ENCODE results near the gene DEFB125.

The DEFB125 gene

DNA sequence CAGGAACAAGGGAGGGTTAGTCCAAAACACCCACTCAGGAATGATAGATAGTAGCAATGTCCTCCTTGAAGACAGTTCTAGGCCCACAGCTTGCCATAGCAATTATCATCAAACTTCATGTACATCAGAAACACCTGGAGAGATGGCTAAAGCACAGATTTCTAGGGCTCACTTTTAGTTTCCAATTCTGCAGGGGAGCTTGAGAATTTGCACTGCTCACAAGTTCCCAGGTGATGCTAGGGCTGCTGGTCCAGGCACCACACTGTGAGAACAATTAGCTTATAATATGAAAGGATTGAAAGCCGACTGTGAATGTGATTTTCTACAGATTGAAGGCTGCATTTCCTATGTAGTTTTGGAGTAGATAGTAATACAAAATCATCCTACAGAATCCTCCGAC is 58.4 kb downstream of the DEFB125 start:
- no peak for DNase-seq (ENCODE audit: low spot score)
- in situ Hi-C loops (cut with MboI; ENCODE audit: low pct_unique_long_range_greater_than_20kb, low sequenced_read_pairs, unreplicated experiment): no loop called here
- TF ChIP-seq, protein P1, sequence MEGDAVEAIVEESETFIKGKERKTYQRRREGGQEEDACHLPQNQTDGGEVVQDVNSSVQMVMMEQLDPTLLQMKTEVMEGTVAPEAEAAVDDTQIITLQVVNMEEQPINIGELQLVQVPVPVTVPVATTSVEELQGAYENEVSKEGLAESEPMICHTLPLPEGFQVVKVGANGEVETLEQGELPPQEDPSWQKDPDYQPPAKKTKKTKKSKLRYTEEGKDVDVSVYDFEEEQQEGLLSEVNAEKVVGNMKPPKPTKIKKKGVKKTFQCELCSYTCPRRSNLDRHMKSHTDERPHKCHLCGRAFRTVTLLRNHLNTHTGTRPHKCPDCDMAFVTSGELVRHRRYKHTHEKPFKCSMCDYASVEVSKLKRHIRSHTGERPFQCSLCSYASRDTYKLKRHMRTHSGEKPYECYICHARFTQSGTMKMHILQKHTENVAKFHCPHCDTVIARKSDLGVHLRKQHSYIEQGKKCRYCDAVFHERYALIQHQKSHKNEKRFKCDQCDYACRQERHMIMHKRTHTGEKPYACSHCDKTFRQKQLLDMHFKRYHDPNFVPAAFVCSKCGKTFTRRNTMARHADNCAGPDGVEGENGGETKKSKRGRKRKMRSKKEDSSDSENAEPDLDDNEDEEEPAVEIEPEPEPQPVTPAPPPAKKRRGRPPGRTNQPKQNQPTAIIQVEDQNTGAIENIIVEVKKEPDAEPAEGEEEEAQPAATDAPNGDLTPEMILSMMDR (IDR thresholded peaks at IDR 0.05; ENCODE audit: extremely low read depth, insufficient read depth, missing control alignments): no peak

Measured in GM13977 (cell line).